Lower leg skin (tissue), 4 donors: ENCODE results near the gene STARD8. TPM values are rescaled to one million over a fixed set of nuclear protein-coding genes. Genes with fewer than 3 reads are reported as not detected.
"Not testable (repeated sequence)": the region's sequence is repeated elsewhere in the genome, so short reads cannot be mapped to it uniquely, and the experiment has no call there.

Source experiments
- DNase-seq, 2 donors: peaks; one replicate each; pipeline ENCODE4 v3.0.0-alpha.2; 2019; ENCODE audit warnings: low spot score in 2 of 2
- H3K4me3 ChIP-seq: fragments of 200-600 bp; sonication (generic); 2 replicates; pipeline ENCODE4 v1.5.1; 2017; ENCODE audit warnings: mild to moderate bottlenecking, low read depth; ENCODE audit not compliant: poor library complexity, severe bottlenecking
- CTCF ChIP-seq, 3 donors: fragments of 450-650 bp; IDR thresholded peaks; one replicate each; pipeline ENCODE4 v1.5.1; 2016; ENCODE audit warnings: antibody characterized with exemption in 3 of 3, mild to moderate bottlenecking in 3 of 3, moderate library complexity in 2 of 3
- POLR2A ChIP-seq, 2 donors: fragments of 450-650 bp; IDR thresholded peaks; one replicate each; pipeline ENCODE4 v1.6.1; 2016 to 2017; ENCODE audit warnings: antibody characterized with exemption in 2 of 2, mild to moderate bottlenecking in 1 of 2, moderate library complexity in 1 of 2
- WGBS, 2 donors: methylation state at CpG; one replicate each; pipeline ENCODE4 v1.1.5; 2018; 5-methylcytosine and 5-hydroxymethylcytosine counted together
- intact Hi-C: fragments of 100-400 bp; cut with DNase I; formaldehyde crosslinking; loops from one replicate; pipeline ENCODE4 v1.15.0; 2023; ENCODE audit warnings: low total_unique reads
- total RNA-seq, 4 donors: library from RNA; depleted of rRNA; stranded (reverse); fragments of >200 nt; gene quantifications; one replicate each; pipeline ENCODE4 v1.1.0, GENCODE V29; 2016

STARD8 gene
- 1 to 10 TPM; 1.4 to 6.0 (median 2.5) TPM for total RNA-seq

GRCh38 chrX:68647156-68647957 is at the start of gene STARD8:
Gene STARD8 (plus strand): TSS chrX:68647666. CDS start chrX:68647883, 217 bp downstream.
- 40 to 57% methylated on average over 4 to 22 of the region's 40 CpGs for WGBS, 2 donors
- intact Hi-C loops = no loop called here
- DNase-seq = peak in 1 of 2 donors; percentile 85
- TF ChIP-seq CTCF (IDR thresholded peaks at IDR 0.05) (no peak), POLR2A (IDR thresholded peaks at IDR 0.05) (no peak)
- no peak within 1 kb of the TSS for H3K4me3 ChIP-seq

- TF ChIP-seq CTCF (IDR thresholded peaks at IDR 0.05) = no peak
- TF ChIP-seq POLR2A (IDR thresholded peaks at IDR 0.05) = no peak
- WGBS, 2 donors = 8 to 22% methylated on average over 1 of the region's 1 CpG
Observed at GRCh38 chrX:68598841-68599240, 48.6 kb upstream of the STARD8 start.

GRCh38 chrX:68599256-68600152 is 48.0 kb upstream of the STARD8 start:
- intact Hi-C loops = no loop called here
- H3K4me3 ChIP-seq = no peak overlapping the region
- no peak for TF ChIP-seq CTCF (IDR thresholded peaks at IDR 0.05)
- no peak for TF ChIP-seq POLR2A (IDR thresholded peaks at IDR 0.05)
- 63 to 66% methylated on average over 3 of the region's 3 CpGs for WGBS, 2 donors
- no peak for DNase-seq

More at GRCh38 chrX:68598841-68599240, 48.6 kb upstream of the STARD8 start:
- DNase-seq = no peak
- intact Hi-C loops = no loop called here
- H3K4me3 ChIP-seq = no peak overlapping the region

GRCh38 chrX:68604216-68604615 is 43.2 kb upstream of the STARD8 start:
- intact Hi-C loops, DNase-seq, H3K4me3 ChIP-seq: not testable (repeated sequence)
- 74 to 89% methylated on average over 2 of the region's 2 CpGs for WGBS, 2 donors

GRCh38 chrX:68614733-68615132 is 32.7 kb upstream of the STARD8 start:
- H3K4me3 ChIP-seq, intact Hi-C loops, DNase-seq: not testable (repeated sequence)
- 62 to 90% methylated on average over 3 of the region's 3 CpGs for WGBS, 2 donors

- no peak overlapping the region for H3K4me3 ChIP-seq
- TF ChIP-seq CTCF (IDR thresholded peaks at IDR 0.05) (no peak), POLR2A (IDR thresholded peaks at IDR 0.05) (no peak)
- intact Hi-C loops = no loop called here
- 77 to 95% methylated on average over 5 of the region's 5 CpGs for WGBS, 2 donors
- DNase-seq = no peak
Observed at GRCh38 chrX:68627986-68628385, 19.5 kb upstream of the STARD8 start.

GRCh38 chrX:68629936-68630335 is 17.5 kb upstream of the STARD8 start:
- intact Hi-C loops, H3K4me3 ChIP-seq, DNase-seq: not testable (repeated sequence)
- WGBS, 2 donors = 92% methylated on average over 6 of the region's 7 CpGs; no CpG with 5 or more reads in 1 of the 2 donors
